HG03520 (cell line): ENCODE results near the gene RBM20.
A peak's percentile ranks its signal among the peaks of the same experiment; 100 is the strongest.

ENCODE experiments used
- ATAC-seq: cut with Tn5 transposase; IDR thresholded peaks from one replicate; pipeline ENCODE4 v1.9.1; 2021; ENCODE audit warnings: mild to moderate bottlenecking, moderate library complexity; ENCODE audit not compliant: unreplicated experiment

RBM20 gene

GRCh38 chr10:110671788-110672579 is 27.8 kb downstream of the RBM20 start:
- ATAC-seq, result peak; percentile 99

- peak; percentile 17 for ATAC-seq
Measured at GRCh38 chr10:110672580-110672919, 28.4 kb downstream of the RBM20 start.

- no peak for ATAC-seq
Measured at GRCh38 chr10:110676016-110676415, 31.9 kb downstream of the RBM20 start.

- no peak for ATAC-seq
Measured at GRCh38 chr10:110679486-110680272, 35.5 kb downstream of the RBM20 start.

- no peak for ATAC-seq
Measured at GRCh38 chr10:110680273-110681020, 36.3 kb downstream of the RBM20 start.

- no peak for ATAC-seq
Measured at GRCh38 chr10:110681023-110681681, 37.0 kb downstream of the RBM20 start.

GRCh38 chr10:110682348-110682747 is 38.2 kb downstream of the RBM20 start:
- ATAC-seq, result no peak

GRCh38 chr10:110684800-110685446 is 40.8 kb downstream of the RBM20 start:
- ATAC-seq, result no peak

GRCh38 chr10:110686047-110686446 is 41.9 kb downstream of the RBM20 start:
- ATAC-seq, result no peak

- no peak for ATAC-seq
Measured at GRCh38 chr10:110686949-110687348, 42.8 kb downstream of the RBM20 start.

- no peak for ATAC-seq
Measured at GRCh38 chr10:110687400-110687799, 43.3 kb downstream of the RBM20 start.

- ATAC-seq, result no peak
Measured at GRCh38 chr10:110691139-110691538, 47.0 kb downstream of the RBM20 start.

- ATAC-seq, result no peak
Measured at GRCh38 chr10:110694263-110694662, 50.1 kb downstream of the RBM20 start.

- no peak for ATAC-seq
Measured at GRCh38 chr10:110694820-110695538, 50.8 kb downstream of the RBM20 start.

GRCh38 chr10:110695539-110695886 is 51.4 kb downstream of the RBM20 start:
- no peak for ATAC-seq

GRCh38 chr10:110696436-110696835 is 52.3 kb downstream of the RBM20 start:
- ATAC-seq, result no peak

- no peak for ATAC-seq
Measured at GRCh38 chr10:110698340-110698739, 54.2 kb downstream of the RBM20 start.

- ATAC-seq, result no peak
Measured at GRCh38 chr10:110698782-110699201, 54.7 kb downstream of the RBM20 start.

GRCh38 chr10:110699859-110700468 is 55.8 kb downstream of the RBM20 start:
- ATAC-seq, result no peak
